HCT116 (cell line): ENCODE results near the gene TMEM223. TPM values are rescaled to one million over a fixed set of nuclear protein-coding genes. Genes with fewer than 3 reads are reported as not detected.

Experiments used
- ATAC-seq: fragments of 200-7000 bp; cut with Tn5 transposase; 2 replicates; pipeline ENCODE4 v1.9.1; 2020; ENCODE audit warnings: mild to moderate bottlenecking, moderate library complexity
- BruUV-seq: library from RNA; stranded (reverse); fragments of 400-500 nt; replicated peaks from 2 replicates; lab custom pipeline; 2021; lab: Mats Ljungman, UMichigan
- CTCF ChIA-PET: fragments of 300-600 bp; sonication (Branson Sonifier 250); formaldehyde crosslinking; loops from one replicate; lab custom pipeline; 2021; ENCODE audit warnings: antibody characterized with exemption; lab: Charles Lee
- POLR2A ChIA-PET: fragments of 300-600, 350-600 bp; sonication (Branson Sonifier 250); formaldehyde crosslinking; loops from one replicate; lab custom pipeline; 2021; ENCODE audit warnings: antibody characterized with exemption; lab: Charles Lee
- RAD21 ChIA-PET, 2 experiments: fragments of 300-600 bp; sonication (Branson Sonifier 250); formaldehyde crosslinking; loops; one replicate each; lab custom pipeline; 2023; ENCODE audit warnings: low total read pairs in 2 of 2; ENCODE audit not compliant: uncharacterized antibody in 2 of 2, unreplicated experiment in 2 of 2, low non-redundant PET in 1 of 2; lab: Charles Lee
- DNase-seq: peaks from one replicate; pipeline ENCODE4 v3.0.0-alpha.2; 2010; ENCODE audit warnings: low read depth, low spot score
- H2AFZ ChIP-seq: fragments of 200-600 bp; shearing (Covaris generic), sonication (generic); 2 replicates; pipeline ENCODE4 v1.6.1; 2017; ENCODE audit warnings: low read depth, mixed run types, mixed read lengths, antibody characterized with exemption, low read length; ENCODE audit not compliant: poor library complexity, severe bottlenecking
- H3K27ac ChIP-seq: 2 replicates; pipeline ENCODE4 v1.5.1; 2012; ENCODE audit warnings: low read depth, low read length
- H3K27me3 ChIP-seq: fragments of 200-600 bp; sonication (generic); 2 replicates; pipeline ENCODE4 v1.6.1; 2016; ENCODE audit warnings: mixed run types, low read length, mixed read lengths; ENCODE audit not compliant: insufficient read depth
- H3K36me3 ChIP-seq, 2 experiments: fragments of 200-500 bp in 1 of 2; fragments of 200-600 bp in 1 of 2; sonication (Bioruptor generic) in 1 of 2; sonication (generic) in 1 of 2; 2 replicates each; pipeline versions ENCODE4 v1.5.1 to v1.6.1; 2014 to 2016; ENCODE audit warnings: low read length in 2 of 2, inconsistent platforms in 1 of 2, mixed read lengths in 1 of 2, mixed run types in 1 of 2; ENCODE audit not compliant: insufficient read depth in 2 of 2, control insufficient read depth in 1 of 2
- H3K4me1 ChIP-seq, 2 experiments: fragments of 200-600 bp in 1 of 2; sonication (generic) in 1 of 2; 2 replicates each; pipeline versions ENCODE4 v1.5.1 to v1.6.1; 2012 to 2017; ENCODE audit warnings: low read length in 2 of 2, inconsistent platforms in 1 of 2, mild to moderate bottlenecking in 1 of 2, mixed read lengths in 1 of 2, mixed run types in 1 of 2, moderate library complexity in 1 of 2; ENCODE audit not compliant: insufficient read depth in 2 of 2, control insufficient read depth in 1 of 2
- H3K4me2 ChIP-seq: fragments of 200-600 bp; sonication (generic); 2 replicates; pipeline ENCODE4 v1.6.1; 2017; ENCODE audit warnings: mixed run types, low read length, mixed read lengths
- H3K4me3 ChIP-seq, 2 experiments: fragments of 200-600 bp in 1 of 2; sonication (generic) in 1 of 2; replicated peaks in 1 of 2; 2 replicates each; pipeline ENCODE4 v1.5.1; 2011 to 2016; ENCODE audit warnings: low read length in 2 of 2, control low read depth in 1 of 2, low read depth in 1 of 2, mild to moderate bottlenecking in 1 of 2, mixed read lengths in 1 of 2, mixed run types in 1 of 2
- H3K79me2 ChIP-seq: fragments of 200-600 bp; sonication (generic); 2 replicates; pipeline ENCODE4 v1.6.1; 2017; ENCODE audit warnings: mild to moderate bottlenecking, mixed run types, low read length, moderate library complexity, mixed read lengths; ENCODE audit not compliant: insufficient read depth
- H3K9ac ChIP-seq: fragments of 200-600 bp; sonication (generic); 2 replicates; pipeline ENCODE4 v1.6.1; 2016; ENCODE audit warnings: low read length, mixed read lengths
- H3K9me2 ChIP-seq: fragments of 200-600 bp; sonication (generic), shearing (Covaris generic); 2 replicates; pipeline ENCODE4 v1.6.1; 2017; ENCODE audit warnings: mixed run types, mild to moderate bottlenecking, moderate library complexity; ENCODE audit not compliant: insufficient read depth
- H3K9me3 ChIP-seq, 2 experiments: fragments of 200-500 bp in 1 of 2; fragments of 200-600 bp in 1 of 2; sonication (Bioruptor generic) in 1 of 2; sonication (generic) in 1 of 2; 2 replicates each; pipeline ENCODE4 v1.6.1; 2014 to 2017; ENCODE audit warnings: low read length in 2 of 2, mixed read lengths in 2 of 2, inconsistent platforms in 1 of 2, low read depth in 1 of 2, mild to moderate bottlenecking in 1 of 2, mixed run types in 1 of 2, moderate library complexity in 1 of 2; ENCODE audit not compliant: control insufficient read depth in 1 of 2, insufficient read depth in 1 of 2
- H4K20me1 ChIP-seq: fragments of 200-600 bp; sonication (generic), shearing (Covaris generic); 2 replicates; pipeline ENCODE4 v1.6.1; 2017; ENCODE audit warnings: mixed run types, mild to moderate bottlenecking, moderate library complexity; ENCODE audit not compliant: insufficient read depth
- ATF3 ChIP-seq: IDR thresholded peaks from 2 replicates; pipeline ENCODE4 v1.6.1; 2012
- CTCF ChIP-seq, 3 experiments: fragments of 200-600 bp in 1 of 3; sonication (generic) in 1 of 3; IDR thresholded peaks in 2 of 3; conservative IDR thresholded peaks in 1 of 3; 2 replicates each; pipeline ENCODE4 v1.5.1; 2012 to 2017; ENCODE audit warnings: low read depth in 2 of 3, low read length in 2 of 3, antibody characterized with exemption in 1 of 3, borderline replicate concordance in 1 of 3, control low read depth in 1 of 3, mild to moderate bottlenecking in 1 of 3, mixed read lengths in 1 of 3, mixed run types in 1 of 3, moderate library complexity in 1 of 3; ENCODE audit not compliant: insufficient read depth in 1 of 3
- ELF1 ChIP-seq: IDR thresholded peaks from 2 replicates; pipeline ENCODE4 v1.6.1; 2012; ENCODE audit warnings: low read depth, borderline replicate concordance
- EZH2phosphoT487 ChIP-seq: fragments of 200-600 bp; IDR thresholded peaks from 2 replicates; pipeline ENCODE4 v1.6.1; 2018; ENCODE audit warnings: antibody characterized with exemption, borderline replicate concordance
- FOSL1 ChIP-seq: IDR thresholded peaks from 2 replicates; pipeline ENCODE4 v1.6.1; 2012; ENCODE audit warnings: low read depth
- JUND ChIP-seq: IDR thresholded peaks from 2 replicates; pipeline ENCODE4 v1.6.1; 2012
- POLR2A ChIP-seq: IDR thresholded peaks from 2 replicates; pipeline ENCODE4 v1.7.0; 2011; ENCODE audit warnings: borderline replicate concordance; ENCODE audit not compliant: insufficient read depth, insufficient read length; ENCODE audit errors: extremely low read depth
- POLR2AphosphoS5 ChIP-seq: IDR thresholded peaks from 2 replicates; pipeline ENCODE4 v1.6.1; 2011; ENCODE audit warnings: mild to moderate bottlenecking, low read depth, low read length, moderate library complexity
- RAD21 ChIP-seq: IDR thresholded peaks from 2 replicates; pipeline ENCODE4 v1.6.1; 2012; ENCODE audit warnings: low read depth, mild to moderate bottlenecking
- SIN3A ChIP-seq: IDR thresholded peaks from 2 replicates; pipeline ENCODE4 v1.6.1; 2012; ENCODE audit warnings: low read depth
- SRF ChIP-seq: IDR thresholded peaks from 2 replicates; pipeline ENCODE4 v1.6.1; 2012; ENCODE audit warnings: low read depth
- TCF7L2 ChIP-seq: IDR thresholded peaks from 2 replicates; pipeline ENCODE4 v1.7.0; 2011; ENCODE audit warnings: borderline replicate concordance, inconsistent platforms; ENCODE audit not compliant: insufficient read depth, insufficient read length; ENCODE audit errors: extremely low read depth
- YY1 ChIP-seq: IDR thresholded peaks from 2 replicates; pipeline ENCODE4 v1.6.1; 2011; ENCODE audit warnings: low read length, low read depth, moderate library complexity, mild to moderate bottlenecking; ENCODE audit not compliant: insufficient replicate concordance; ENCODE audit errors: extremely low read depth
- ZBTB33 ChIP-seq: IDR thresholded peaks from 2 replicates; pipeline ENCODE4 v1.6.1; 2011; ENCODE audit warnings: mild to moderate bottlenecking, low read length, moderate library complexity; ENCODE audit not compliant: insufficient replicate concordance; ENCODE audit errors: extremely low read depth
- ZFX ChIP-seq: fragments of 450-650 bp; IDR thresholded peaks from 2 replicates; pipeline ENCODE4 v1.6.1; 2017
- ZNF274 ChIP-seq: fragments of 200-500 bp; sonication (Bioruptor generic); IDR thresholded peaks from 2 replicates; pipeline ENCODE4 v1.6.1; 2014; ENCODE audit warnings: mild to moderate bottlenecking, low read depth, low read length, inconsistent platforms
- intact Hi-C: fragments of 100-400 bp; cut with micrococcal nuclease; formaldehyde crosslinking; loops from 2 replicates; pipeline ENCODE4 v1.10.0; 2022
- total RNA-seq: library from RNA; stranded (reverse); gene quantifications from one replicate; pipeline ENCODE4 v1.2.1, GENCODE V29; 2021; ENCODE audit not compliant: unreplicated experiment

Gene TMEM223
- total RNA-seq, 1 experiment from 2014 or later = 18.4 TPM

GRCh38 chr11:62778441-62778840 is 13.4 kb downstream of the TMEM223 start (continued):
- TF ChIP-seq SRF = no peak
- TF ChIP-seq JUND = no peak
- TF ChIP-seq SIN3A = no peak
- no peak for TF ChIP-seq RAD21
- no peak for TF ChIP-seq ZNF274
- no peak for TF ChIP-seq POLR2AphosphoS5
- no peak for TF ChIP-seq EZH2phosphoT487
- TF ChIP-seq ZFX = no peak
- TF ChIP-seq CTCF (IDR thresholded peaks at IDR 0.05 in 2 of 3, conservative IDR thresholded peaks at IDR 0.05 in 1 of 3; ENCODE audit: borderline replicate concordance in 1 of 3, insufficient read depth in 1 of 3, low read depth in 2 of 3, low read length in 2 of 3) = no peak
- no peak for TF ChIP-seq FOSL1
- TF ChIP-seq YY1 = no peak
- no peak for TF ChIP-seq ELF1
- TF ChIP-seq, all 23 proteins: peak for 0

GRCh38 chr11:62777389-62777788 is 14.4 kb downstream of the TMEM223 start:
- POLR2A ChIA-PET = no interaction called here
- Histone ChIP-seq H3K79me2 (0 out of 2 replicates have a peak, but pooled peaks cover 11% of the 10 kb centered on the region), H2AFZ (no peak overlapping the region), H3K36me3 (peaks cover 3 to 13% of the 10 kb centered on the region in 2 experiments; a peak in 3 of 4 replicates), H3K4me3 (no peak overlapping the region), H3K4me1 (no peaks in the 10 kb centered on the region; a peak in 1 of 4 replicates), H3K27ac (no peak overlapping the region), H4K20me1 (no peaks in the 10 kb centered on the region), H3K27me3 (no peaks in the 10 kb centered on the region), H3K9me2 (no peaks in the 10 kb centered on the region), H3K9ac (no peak overlapping the region), H3K9me3 (no peaks in the 10 kb centered on the region), H3K4me2 (no peak overlapping the region)
- BruUV-seq = no TSS peak
- no peak for DNase-seq
- intact Hi-C loops = no loop called here
- RAD21 ChIA-PET = no interaction called here
- CTCF ChIA-PET = interaction anchor here (2.7 kb wide), 1 partner anchor 9 kb away, joined by 7 read pairs; no protein-coding TSS in a partner anchor
- no peak for ATAC-seq
- TF ChIP-seq FOSL1 = no peak
- no peak for TF ChIP-seq ZNF274
- no peak for TF ChIP-seq TCF7L2
- TF ChIP-seq POLR2A = no peak
- TF ChIP-seq CTCF (IDR thresholded peaks at IDR 0.05 in 2 of 3, conservative IDR thresholded peaks at IDR 0.05 in 1 of 3; ENCODE audit: borderline replicate concordance in 1 of 3, insufficient read depth in 1 of 3, low read depth in 2 of 3, low read length in 2 of 3) = no peak
- TF ChIP-seq ATF3 = no peak
- TF ChIP-seq ZBTB33 = no peak
- no peak for TF ChIP-seq JUND
